ENCODE data around the gene TRIM9.

TRIM9 gene

DNA sequence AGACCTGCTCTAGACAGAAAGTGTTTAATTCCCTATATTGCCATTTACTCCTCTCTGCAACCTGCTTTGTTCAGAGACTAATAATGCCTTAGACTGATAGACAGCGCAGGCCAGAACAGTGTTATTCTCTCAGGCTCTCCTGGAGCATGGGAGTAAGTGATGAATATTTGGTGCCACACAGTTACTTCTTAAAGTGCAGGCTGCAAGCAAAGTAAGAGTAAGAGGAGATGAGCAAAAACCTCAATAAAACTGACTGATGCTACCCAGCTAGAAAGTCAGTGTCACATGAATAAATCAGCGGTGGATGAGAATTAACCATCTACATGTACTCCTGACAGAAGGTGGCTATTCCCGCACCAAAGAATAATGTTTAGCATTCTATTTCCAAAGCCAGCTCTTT lies 9.9 kb downstream of the TRIM9 start:
- DNase-seq (ENCODE audit: extremely low spot score): no peak
- CTCF ChIA-PET: interaction anchor here (0.9 kb wide), 1 partner anchor 8 kb away, joined by 4 read pairs; no protein-coding TSS in a partner anchor
- TF ChIP-seq ARNT (IDR thresholded peaks at IDR 0.05) (no peak), SP1 (IDR thresholded peaks at IDR 0.05) (no peak), FOXK2 (IDR thresholded peaks at IDR 0.05) (no peak), HDGF (IDR thresholded peaks at IDR 0.05; ENCODE audit: borderline replicate concordance) (no peak), FOXM1 (IDR thresholded peaks at IDR 0.05; ENCODE audit: borderline replicate concordance) (no peak)
- POLR2A ChIA-PET: interaction anchor here (3.8 kb wide), 1 partner anchor 11 kb away, joined by 24 read pairs; the partner anchor contains the start of gene TRIM9

DNA sequence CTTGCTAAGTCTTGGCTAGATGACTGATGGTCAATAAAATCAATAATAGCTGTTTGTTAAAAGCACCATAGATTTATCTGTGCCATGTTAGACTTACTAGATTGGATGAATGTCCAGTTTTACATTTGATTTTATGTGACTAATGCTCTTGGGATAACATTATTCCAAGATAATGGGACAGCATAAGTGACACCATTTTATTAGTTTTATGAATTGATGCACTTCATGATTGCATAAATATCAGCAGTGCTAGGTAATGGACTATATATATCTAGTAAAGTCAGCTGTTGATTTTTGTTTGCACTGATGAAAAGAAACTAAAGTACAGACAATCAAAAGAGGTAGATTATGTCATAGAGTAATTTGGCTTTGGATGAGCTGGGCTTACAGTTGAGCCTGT lies 10.4 kb downstream of the TRIM9 start:
- ChIA-PET POLR2A (interaction anchor here (3.8 kb wide), 1 partner anchor 12 kb away, joined by 24 read pairs; the partner anchor contains the start of gene TRIM9), CTCF (interaction anchor here (0.7 to 0.9 kb wide), 2 partner anchors 9 to 49 kb away, joined by 3 to 4 read pairs; no protein-coding TSS in a partner anchor)
- DNase-seq (ENCODE audit: extremely low spot score): no peak
- TF ChIP-seq NFRKB (IDR thresholded peaks at IDR 0.05): no peak
- no peak for TF ChIP-seq ARNT (IDR thresholded peaks at IDR 0.05)
- no peak for TF ChIP-seq TARDBP (IDR thresholded peaks at IDR 0.05)
- TF ChIP-seq CTBP1 (IDR thresholded peaks at IDR 0.05; ENCODE audit: borderline replicate concordance): no peak
- no peak for TF ChIP-seq L3MBTL2 (conservative IDR thresholded peaks at IDR 0.05)
- no peak for TF ChIP-seq LEF1 (IDR thresholded peaks at IDR 0.05; ENCODE audit: borderline replicate concordance)
- no peak for TF ChIP-seq BHLHE40 (IDR thresholded peaks at IDR 0.05; ENCODE audit: borderline replicate concordance)
- no peak for TF ChIP-seq PKNOX1 (IDR thresholded peaks at IDR 0.05)
- no peak for TF ChIP-seq FOXK2 (IDR thresholded peaks at IDR 0.05)
- TF ChIP-seq SP1 (IDR thresholded peaks at IDR 0.05): no peak
- TF ChIP-seq SUZ12 (IDR thresholded peaks at IDR 0.05): no peak
- TF ChIP-seq HDGF (IDR thresholded peaks at IDR 0.05; ENCODE audit: borderline replicate concordance): no peak
- no peak for TF ChIP-seq FOXM1 (IDR thresholded peaks at IDR 0.05; ENCODE audit: borderline replicate concordance)
- TF ChIP-seq ELF4 (IDR thresholded peaks at IDR 0.05): no peak
- no peak for TF ChIP-seq FOXA1 (IDR thresholded peaks at IDR 0.05)
- TF ChIP-seq ZNF384 (IDR thresholded peaks at IDR 0.05): no peak

DNA sequence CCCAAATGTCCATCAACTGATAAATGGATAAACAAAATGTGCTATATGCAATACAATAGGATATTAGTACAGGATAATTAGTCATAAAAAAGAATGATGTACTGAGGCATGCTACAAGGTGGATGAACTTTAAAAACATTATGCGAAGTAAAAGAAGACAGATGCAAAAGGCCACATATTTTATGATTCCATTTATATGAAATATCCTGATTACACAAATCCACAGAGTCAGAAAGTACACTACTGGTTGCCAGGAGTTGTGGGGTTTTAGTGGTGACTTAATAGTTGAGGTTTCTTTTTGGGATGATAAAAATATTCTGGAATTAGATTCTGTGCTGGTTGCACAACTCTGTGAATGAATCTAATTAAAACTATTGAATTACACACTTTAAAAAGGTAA lies 12.6 kb downstream of the TRIM9 start:
- ChIA-PET POLR2A (no interaction called here), CTCF (interaction anchor here (0.6 kb wide), 1 partner anchor 32 kb away, joined by 3 read pairs; no protein-coding TSS in a partner anchor)
- DNase-seq (ENCODE audit: extremely low spot score): no peak
- TF ChIP-seq FOXA1 (IDR thresholded peaks at IDR 0.05): no peak
- TF ChIP-seq HDGF (IDR thresholded peaks at IDR 0.05; ENCODE audit: borderline replicate concordance): no peak

- TF ChIP-seq L3MBTL2 (conservative IDR thresholded peaks at IDR 0.05): no peak
- no peak for TF ChIP-seq TARDBP (IDR thresholded peaks at IDR 0.05)
- TF ChIP-seq FOXK2 (IDR thresholded peaks at IDR 0.05): no peak
- TF ChIP-seq BHLHE40 (IDR thresholded peaks at IDR 0.05; ENCODE audit: borderline replicate concordance): no peak
- no peak for TF ChIP-seq SP1 (IDR thresholded peaks at IDR 0.05)
- no peak for TF ChIP-seq CTBP1 (IDR thresholded peaks at IDR 0.05; ENCODE audit: borderline replicate concordance)
- TF ChIP-seq HDGF (IDR thresholded peaks at IDR 0.05; ENCODE audit: borderline replicate concordance): no peak
- no peak for TF ChIP-seq SUZ12 (IDR thresholded peaks at IDR 0.05)
- TF ChIP-seq PKNOX1 (IDR thresholded peaks at IDR 0.05): no peak
- TF ChIP-seq ZNF384 (IDR thresholded peaks at IDR 0.05): no peak
- TF ChIP-seq ARNT (IDR thresholded peaks at IDR 0.05): no peak
- no peak for TF ChIP-seq ELF4 (IDR thresholded peaks at IDR 0.05)
- TF ChIP-seq NFRKB (IDR thresholded peaks at IDR 0.05): no peak
- no peak for TF ChIP-seq FOXA1 (IDR thresholded peaks at IDR 0.05)
- no peak for TF ChIP-seq LEF1 (IDR thresholded peaks at IDR 0.05; ENCODE audit: borderline replicate concordance)
- TF ChIP-seq FOXM1 (IDR thresholded peaks at IDR 0.05; ENCODE audit: borderline replicate concordance): no peak
- ChIA-PET CTCF (no interaction called here), POLR2A (interaction anchor here (0.8 kb wide), 1 partner anchor 13 kb away, joined by 3 read pairs; the partner anchor contains the start of gene TRIM9)
- DNase-seq (ENCODE audit: extremely low spot score): no peak
Observed at GRCh38 chr14:51081712-51082111, 13.2 kb downstream of the TRIM9 start.

DNA sequence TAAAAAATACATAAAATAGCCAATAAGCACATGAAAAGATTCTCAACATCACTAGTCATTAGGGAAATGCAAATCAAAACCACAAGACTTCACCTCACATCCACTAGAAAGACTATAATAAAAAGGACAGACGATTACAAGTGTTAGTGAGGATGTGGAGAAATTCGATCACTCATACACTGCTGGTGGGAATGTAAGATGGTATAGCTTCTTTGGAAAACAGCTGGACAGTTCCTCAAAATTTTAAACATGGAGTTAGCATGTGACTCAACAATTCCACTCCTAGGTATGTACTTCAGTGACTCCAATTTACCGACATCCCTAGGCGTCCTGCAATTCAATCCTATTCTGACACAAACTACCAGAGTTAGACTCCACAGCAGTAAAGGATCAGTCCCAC lies 13.7 kb downstream of the TRIM9 start:
- ChIA-PET CTCF (no interaction called here), POLR2A (interaction anchor here (0.8 kb wide), 1 partner anchor 14 kb away, joined by 3 read pairs; the partner anchor contains the start of gene TRIM9)
- TF ChIP-seq ZNF384 (IDR thresholded peaks at IDR 0.05) (no peak), CTBP1 (IDR thresholded peaks at IDR 0.05; ENCODE audit: borderline replicate concordance) (no peak), PKNOX1 (IDR thresholded peaks at IDR 0.05) (no peak), ARNT (IDR thresholded peaks at IDR 0.05) (no peak), NFRKB (IDR thresholded peaks at IDR 0.05) (no peak), SP1 (IDR thresholded peaks at IDR 0.05) (no peak), FOXM1 (IDR thresholded peaks at IDR 0.05; ENCODE audit: borderline replicate concordance) (no peak), FOXA1 (IDR thresholded peaks at IDR 0.05) (no peak), BHLHE40 (IDR thresholded peaks at IDR 0.05; ENCODE audit: borderline replicate concordance) (no peak), LEF1 (IDR thresholded peaks at IDR 0.05; ENCODE audit: borderline replicate concordance) (no peak), ELF4 (IDR thresholded peaks at IDR 0.05) (no peak), HDGF (IDR thresholded peaks at IDR 0.05; ENCODE audit: borderline replicate concordance) (no peak), TARDBP (IDR thresholded peaks at IDR 0.05) (no peak), L3MBTL2 (conservative IDR thresholded peaks at IDR 0.05) (no peak)
- DNase-seq (ENCODE audit: extremely low spot score): no peak

GRCh38 chr14:51080645-51081044 lies 14.3 kb downstream of the TRIM9 start:
- TF ChIP-seq LEF1 (IDR thresholded peaks at IDR 0.05; ENCODE audit: borderline replicate concordance): no peak
- TF ChIP-seq SUZ12 (IDR thresholded peaks at IDR 0.05): no peak
- no peak for TF ChIP-seq TARDBP (IDR thresholded peaks at IDR 0.05)
- no peak for TF ChIP-seq FOXA1 (IDR thresholded peaks at IDR 0.05)
- ChIA-PET CTCF (no interaction called here), POLR2A (no interaction called here)
- DNase-seq (ENCODE audit: extremely low spot score): no peak
